ENCODE results near the gene RPN2.
A peak's percentile ranks its signal among the peaks of the same experiment; 100 is the strongest.

Gene RPN2

DNA sequence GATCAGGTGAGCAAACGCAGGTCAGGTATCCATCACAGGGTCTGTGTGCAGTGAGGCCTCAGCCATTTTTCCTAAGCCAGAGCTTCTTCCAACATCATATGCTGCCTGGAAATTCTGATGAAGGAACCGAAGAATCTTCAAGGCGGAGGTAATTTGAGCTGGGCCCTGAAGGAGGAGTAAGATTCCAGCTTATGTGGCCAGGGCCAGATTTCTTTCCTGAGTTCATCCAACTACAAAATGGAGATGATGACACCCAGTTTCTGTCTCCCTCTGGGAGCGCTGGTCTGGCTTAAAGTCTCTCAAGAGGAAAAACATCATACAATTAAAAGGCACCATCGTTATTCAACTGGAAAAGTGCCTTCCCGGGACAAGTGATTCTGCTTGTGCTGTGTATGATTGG is 103.4 kb downstream of the RPN2 start:
- Histone ChIP-seq H3K9me3 (ENCODE audit: control insufficient read depth, insufficient read depth, low read length) (no peaks in the 10 kb centered on the region), H3K36me3 (ENCODE audit: control insufficient read depth, insufficient read depth, low read length) (no peaks in the 10 kb centered on the region), H3K27me3 (ENCODE audit: control insufficient read depth, insufficient read depth, low read length) (no peaks in the 10 kb centered on the region), H3K27ac (ENCODE audit: low read depth, low read length) (no peak overlapping the region), H3K9ac (ENCODE audit: low read depth, low read length) (no peak overlapping the region), H3K4me3 (ENCODE audit: low read depth, low read length) (no peak overlapping the region), H3K4me1 (ENCODE audit: control insufficient read depth, insufficient read depth, low read length) (peaks cover 7% of the 10 kb centered on the region; the same call in 1 of the 2 replicates)

DNA sequence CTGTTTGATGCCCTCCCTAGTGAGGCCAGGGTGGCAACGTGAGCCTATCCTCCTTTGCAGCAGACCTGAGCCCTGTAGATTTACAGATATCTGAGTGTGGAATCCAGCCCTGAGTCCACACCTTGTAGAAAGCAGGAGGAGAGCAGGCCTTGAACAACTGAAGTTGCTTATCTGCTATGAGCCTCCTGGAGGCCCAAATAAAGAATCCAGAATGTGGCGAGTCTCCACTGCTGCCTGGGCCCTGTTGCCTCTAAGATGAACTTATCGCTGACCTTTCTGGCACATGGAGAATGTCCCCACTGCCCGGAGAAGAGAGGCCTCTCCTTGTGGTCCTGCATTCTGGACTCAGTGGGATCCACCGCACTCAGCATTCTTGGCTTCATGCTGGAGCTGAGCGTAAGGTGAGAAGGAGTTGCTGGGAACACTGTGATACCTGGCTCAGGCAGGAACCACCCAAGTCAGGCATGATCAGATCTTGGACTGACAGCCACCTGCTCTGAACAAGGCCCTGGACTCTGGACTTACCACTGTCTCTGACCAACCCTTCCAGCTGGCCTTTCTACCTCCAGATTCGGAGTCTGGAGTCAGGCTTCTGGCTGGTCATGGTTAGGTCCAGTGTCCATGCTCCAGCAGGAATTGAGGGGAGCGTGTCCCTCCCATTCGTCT is 104.5 kb downstream of the RPN2 start:
- Histone ChIP-seq H3K27ac (ENCODE audit: low read depth, low read length) (no peak overlapping the region), H3K9ac (ENCODE audit: low read depth, low read length) (no peak overlapping the region), H3K4me1 (ENCODE audit: control insufficient read depth, insufficient read depth, low read length) (peaks cover 7% of the 10 kb centered on the region; the same call in 1 of the 2 replicates), H3K9me3 (ENCODE audit: control insufficient read depth, insufficient read depth, low read length) (no peaks in the 10 kb centered on the region), H3K36me3 (ENCODE audit: control insufficient read depth, insufficient read depth, low read length) (no peaks in the 10 kb centered on the region), H3K27me3 (ENCODE audit: control insufficient read depth, insufficient read depth, low read length) (no peaks in the 10 kb centered on the region), H3K4me3 (ENCODE audit: low read depth, low read length) (no peak overlapping the region)

DNA sequence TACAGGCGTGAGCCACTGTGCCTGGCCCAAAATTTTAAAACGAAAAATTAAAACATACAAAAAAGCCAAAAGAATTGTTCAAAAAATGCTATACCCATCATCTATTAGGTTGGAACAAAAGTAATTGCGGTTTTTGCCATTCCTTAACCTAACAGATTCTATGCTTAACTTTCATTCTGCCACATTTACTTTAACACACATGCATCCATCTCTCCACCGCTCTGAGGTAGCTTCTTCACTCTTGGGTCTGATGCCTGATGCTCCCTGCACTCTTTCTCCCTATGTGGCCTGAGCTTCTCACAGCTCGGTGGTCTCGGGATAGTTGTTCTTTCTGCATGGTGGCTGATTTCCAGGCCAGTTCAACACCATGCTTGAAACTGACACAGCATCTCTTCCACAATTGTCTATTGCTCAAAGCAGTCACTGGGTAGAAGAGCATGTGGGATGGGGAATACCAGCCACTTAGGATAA is 105.6 kb downstream of the RPN2 start:
- no peaks in the 10 kb centered on the region for H3K9me3 ChIP-seq (ENCODE audit: control insufficient read depth, insufficient read depth, low read length)
- no peaks in the 10 kb centered on the region for H3K36me3 ChIP-seq (ENCODE audit: control insufficient read depth, insufficient read depth, low read length)
- no peaks in the 10 kb centered on the region for H3K27me3 ChIP-seq (ENCODE audit: control insufficient read depth, insufficient read depth, low read length)
- no peak overlapping the region for H3K27ac ChIP-seq (ENCODE audit: low read depth, low read length)
- H3K4me3 ChIP-seq (ENCODE audit: low read depth, low read length), result no peak overlapping the region
- no peak overlapping the region for H3K9ac ChIP-seq (ENCODE audit: low read depth, low read length)
- H3K4me1 ChIP-seq (ENCODE audit: control insufficient read depth, insufficient read depth, low read length), result 0 out of 2 replicates have a peak, but pooled peaks cover 3% of the 10 kb centered on the region

DNA sequence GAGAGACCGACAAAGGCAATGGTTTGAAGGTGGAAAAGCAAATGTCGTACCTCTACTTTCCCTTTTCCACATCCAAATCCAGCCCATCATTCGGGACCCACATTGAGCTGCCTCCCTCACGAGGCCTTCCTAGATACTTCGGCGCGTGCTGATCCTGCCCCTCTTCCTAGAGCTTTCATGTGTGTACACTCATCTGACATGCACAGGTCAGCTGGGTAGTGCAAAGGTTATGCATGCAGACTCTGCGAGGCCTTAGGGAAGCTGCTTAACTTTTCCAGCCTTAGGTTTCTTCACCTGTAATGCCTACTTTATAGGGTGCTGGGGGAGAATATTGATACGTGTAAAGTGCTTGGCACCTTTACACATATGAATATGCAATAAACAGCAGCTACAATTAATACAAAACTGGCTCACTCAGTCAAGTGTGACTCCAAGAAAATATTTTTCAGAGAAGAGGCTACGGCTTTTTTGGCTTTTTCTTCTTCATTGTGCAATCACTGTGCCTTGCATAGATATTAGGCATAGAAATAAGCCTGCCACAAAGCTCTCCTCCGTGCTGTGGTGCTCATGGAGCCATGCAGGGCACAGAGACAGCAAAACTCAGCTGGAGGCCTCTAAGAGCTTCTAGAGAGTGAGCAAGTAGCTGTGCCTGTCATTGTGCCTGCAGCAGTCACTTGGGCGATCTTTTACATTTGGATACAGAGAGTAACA is 106.7 kb downstream of the RPN2 start:
- Histone ChIP-seq H3K36me3 (ENCODE audit: control insufficient read depth, insufficient read depth, low read length) (no peaks in the 10 kb centered on the region; the same call in 1 of the 2 replicates), H3K4me1 (ENCODE audit: control insufficient read depth, insufficient read depth, low read length) (0 out of 2 replicates have a peak, but pooled peaks cover 3% of the 10 kb centered on the region), H3K9ac (ENCODE audit: low read depth, low read length) (no peak overlapping the region), H3K27me3 (ENCODE audit: control insufficient read depth, insufficient read depth, low read length) (no peaks in the 10 kb centered on the region), H3K27ac (ENCODE audit: low read depth, low read length) (no peak overlapping the region), H3K4me3 (ENCODE audit: low read depth, low read length) (no peak overlapping the region), H3K9me3 (ENCODE audit: control insufficient read depth, insufficient read depth, low read length) (no peaks in the 10 kb centered on the region)

DNA sequence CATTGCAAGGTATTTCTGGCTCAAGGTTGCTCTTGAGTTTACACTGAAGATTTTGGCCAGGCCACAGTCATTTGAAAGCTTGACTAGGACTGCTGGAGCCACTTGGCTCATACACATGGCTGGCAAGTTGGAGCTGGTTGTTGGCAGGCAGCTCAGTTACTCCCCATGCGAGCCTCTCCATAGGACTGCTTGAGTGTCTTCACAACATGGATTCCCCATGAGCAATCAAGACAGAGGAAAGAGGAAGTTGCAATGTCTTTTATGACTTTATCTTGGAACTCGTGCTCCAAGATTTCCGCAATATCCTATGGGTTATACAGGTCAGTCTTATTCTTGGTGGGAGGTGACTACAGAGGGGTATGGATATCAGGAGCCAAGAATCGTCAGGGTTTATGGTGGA is 109.0 kb downstream of the RPN2 start:
- H3K4me1 ChIP-seq (ENCODE audit: control insufficient read depth, insufficient read depth, low read length), result no peaks in the 10 kb centered on the region

DNA sequence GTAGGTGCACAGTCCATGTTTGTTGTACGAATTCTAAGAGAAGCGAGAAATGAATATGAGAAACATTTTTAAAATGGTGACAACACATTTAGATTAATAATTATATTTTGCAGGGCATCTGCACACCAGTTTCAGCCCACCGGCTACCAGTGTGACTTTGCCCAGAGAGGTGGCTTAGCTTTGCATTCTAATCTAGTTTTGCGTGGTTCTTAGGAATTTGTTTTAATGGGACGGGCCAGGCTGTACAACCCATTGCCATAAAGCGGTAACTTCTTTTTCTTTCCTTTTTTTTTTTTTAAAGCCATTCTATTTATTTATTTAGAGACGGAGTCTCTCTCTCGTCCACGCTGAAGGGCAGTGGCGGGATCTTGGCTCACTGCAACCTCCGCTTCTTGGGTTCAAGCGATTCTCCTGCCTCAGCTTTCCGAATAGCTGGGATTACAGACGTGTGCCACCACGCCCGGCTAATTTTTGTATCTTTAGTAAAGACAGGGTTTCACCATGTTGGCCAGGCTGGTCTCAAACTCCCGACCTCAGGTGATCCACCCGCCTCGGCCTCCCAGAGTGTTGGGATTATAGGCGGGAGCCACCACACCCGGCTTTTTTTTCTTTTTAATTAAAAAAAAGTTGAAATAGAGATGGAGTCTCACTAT is 111.2 kb downstream of the RPN2 start:
- Histone ChIP-seq H3K27me3 (ENCODE audit: control insufficient read depth, insufficient read depth, low read length) (no peaks in the 10 kb centered on the region), H3K9me3 (ENCODE audit: control insufficient read depth, insufficient read depth, low read length) (peaks cover 6% of the 10 kb centered on the region; the same call in 1 of the 2 replicates), H3K4me1 (ENCODE audit: control insufficient read depth, insufficient read depth, low read length) (peaks cover under 1% of the 10 kb centered on the region; the same call in 1 of the 2 replicates), H3K36me3 (ENCODE audit: control insufficient read depth, insufficient read depth, low read length) (peaks cover 10% of the 10 kb centered on the region), H3K27ac (ENCODE audit: low read depth, low read length) (peak overlapping the region; percentile 95), H3K9ac (ENCODE audit: low read depth, low read length) (peak overlapping the region; percentile 95), H3K4me3 (ENCODE audit: low read depth, low read length) (peak overlapping the region; percentile 97)

More for the DNA sequence above, 109.0 kb downstream of the RPN2 start:
- Histone ChIP-seq H3K27me3 (ENCODE audit: control insufficient read depth, insufficient read depth, low read length) (no peaks in the 10 kb centered on the region), H3K36me3 (ENCODE audit: control insufficient read depth, insufficient read depth, low read length) (peaks cover 10% of the 10 kb centered on the region), H3K4me3 (ENCODE audit: low read depth, low read length) (no peak overlapping the region), H3K9ac (ENCODE audit: low read depth, low read length) (no peak overlapping the region), H3K9me3 (ENCODE audit: control insufficient read depth, insufficient read depth, low read length) (peaks cover 6% of the 10 kb centered on the region; the same call in 1 of the 2 replicates), H3K27ac (ENCODE audit: low read depth, low read length) (no peak overlapping the region)
